T-cell (primary cell): ENCODE results near the gene MICAL3. TPM values are rescaled to one million over a fixed set of nuclear protein-coding genes. Genes with fewer than 3 reads are reported as not detected.
"Not testable (repeated sequence)": the region's sequence is repeated elsewhere in the genome, so short reads cannot be mapped to it uniquely, and the experiment has no call there.

Source experiments
- ATAC-seq, 4 experiments: fragments of 200-7000 bp in 3 of 4; fragments of 150-1000 bp in 1 of 4; cut with Tn5 transposase; replicated peaks in 1 of 4; 1 replicate in 3 of 4; 2 replicates in 1 of 4; pipeline ENCODE4 v1.10.0; 2021; ENCODE audit warnings: moderate library complexity in 3 of 4, mild to moderate bottlenecking in 2 of 4, moderate number of reproducible peaks in 1 of 4
- CTCF ChIA-PET, 2 donors: fragments of 300-600 bp; sonication (Branson Sonifier 250); formaldehyde crosslinking; loops; one replicate each; lab custom pipeline; 2022; ENCODE audit warnings: antibody characterized with exemption in 2 of 2; lab: Charles Lee
- POLR2A ChIA-PET, 2 donors: fragments of 300-600 bp; sonication (Branson Sonifier 250); formaldehyde crosslinking; loops; one replicate each; lab custom pipeline; 2022; ENCODE audit warnings: antibody characterized with exemption in 2 of 2; lab: Charles Lee
- DNase-seq, 35 experiments: peaks; one replicate each; pipeline versions ENCODE4 v3.0.0 to v3.0.0-alpha.2; 2013 to 2023
- H3K27ac ChIP-seq: one replicate; pipeline ENCODE4 v1.5.1; 2013; ENCODE audit warnings: low read length
- H3K27me3 ChIP-seq, 2 experiments: replicated peaks in 1 of 2; 1 replicate in 1 of 2; 2 replicates in 1 of 2; pipeline versions ENCODE4 v1.6.1 to v1.7.0; 2013; ENCODE audit warnings: low read length in 1 of 2, mixed read lengths in 1 of 2; ENCODE audit not compliant: control insufficient read depth in 2 of 2, insufficient read depth in 2 of 2; ENCODE audit errors: extremely low read depth in 1 of 2
- H3K36me3 ChIP-seq, 2 donors: 1 replicate in 1 of 2; 2 replicates in 1 of 2; pipeline versions ENCODE4 v1.6.1 to v1.7.0; 2013; ENCODE audit warnings: low read length in 1 of 2; ENCODE audit not compliant: control insufficient read depth in 2 of 2, insufficient read depth in 1 of 2; ENCODE audit errors: extremely low read depth in 1 of 2
- H3K4me1 ChIP-seq, 2 experiments: 1 replicate in 1 of 2; 2 replicates in 1 of 2; pipeline versions ENCODE4 v1.6.1 to v1.7.0; 2013; ENCODE audit warnings: low read length in 2 of 2, mixed read lengths in 1 of 2; ENCODE audit not compliant: insufficient read depth in 2 of 2, control insufficient read depth in 1 of 2; ENCODE audit errors: extremely low read depth in 1 of 2
- H3K4me3 ChIP-seq, 2 donors: 1 replicate in 1 of 2; 2 replicates in 1 of 2; pipeline versions ENCODE4 v1.5.1 to v1.7.0; 2013; ENCODE audit warnings: mild to moderate bottlenecking in 2 of 2, low read length in 1 of 2, moderate library complexity in 1 of 2; ENCODE audit not compliant: control insufficient read depth in 1 of 2; ENCODE audit errors: extremely low read depth in 1 of 2
- H3K9me3 ChIP-seq: 2 replicates; pipeline ENCODE4 v1.7.0; 2013
- H3K27ac Mint-ChIP-seq, 2 donors: one replicate each; pipeline ENCODE4 v1.8.0; 2020 to 2021; ENCODE audit warnings: mild to moderate bottlenecking in 2 of 2, mixed read lengths in 2 of 2
- H3K27me3 Mint-ChIP-seq, 2 donors: one replicate each; pipeline ENCODE4 v1.8.0; 2021 to 2022; ENCODE audit warnings: mixed read lengths in 2 of 2
- H3K36me3 Mint-ChIP-seq: one replicate; pipeline ENCODE4 v1.8.0; 2021; ENCODE audit warnings: mixed read lengths
- H3K4me1 Mint-ChIP-seq, 3 donors: one replicate each; pipeline ENCODE4 v1.8.0; 2020 to 2022; ENCODE audit warnings: mixed read lengths in 3 of 3, mild to moderate bottlenecking in 1 of 3
- H3K4me3 Mint-ChIP-seq, 3 donors: one replicate each; pipeline ENCODE4 v1.8.0; 2020 to 2022; ENCODE audit warnings: mild to moderate bottlenecking in 3 of 3, mixed read lengths in 3 of 3, moderate library complexity in 3 of 3
- H3K9me3 Mint-ChIP-seq, 3 donors: one replicate each; pipeline ENCODE4 v1.8.0; 2020 to 2022; ENCODE audit warnings: mixed read lengths in 3 of 3
- WGBS: methylation state at CpG from one replicate; pipeline ENCODE4 v1.1.5; 2013; ENCODE audit warnings: missing lambda C conversion rate; ENCODE audit not compliant: insufficient coverage; 5-methylcytosine and 5-hydroxymethylcytosine counted together
- total RNA-seq, 35 experiments: library from RNA in 6 of 35; stranded (reverse) in 6 of 35; fragments of 120-200 nt in 1 of 35; gene quantifications; one replicate each; pipeline versions ENCODE4 v1.2.1 to v1.2.4 and lab custom pipeline; 2013 to 2026

The MICAL3 gene
- total RNA-seq, 5 donors from 2014 or later (not counting 1 experiment from before 2014, with no cell fraction given), result 19.1 to 37.5 (median 22.3) TPM

- Mint-ChIP-seq H3K9me3 (no peaks in the 10 kb centered on the region), H3K36me3 (no peaks in the 10 kb centered on the region), H3K4me3 (no peak overlapping the region), H3K4me1 (no peaks in the 10 kb centered on the region), H3K27me3 (peaks cover 0 to 17% of the 10 kb centered on the region in 2 donors), H3K27ac (no peak overlapping the region)
- no peak overlapping the region for H3K4me3 ChIP-seq
- no peaks in the 10 kb centered on the region for H3K9me3 ChIP-seq
- no peaks in the 10 kb centered on the region for H3K4me1 ChIP-seq
- CTCF ChIA-PET, result no interaction called here
- H3K36me3 ChIP-seq, result no peaks in the 10 kb centered on the region
- POLR2A ChIA-PET, result no interaction called here
- peaks cover 2 to 10% of the 10 kb centered on the region in 2 experiments for H3K27me3 ChIP-seq
- no peak for DNase-seq
- no peak overlapping the region for H3K27ac ChIP-seq
- 82% methylated on average over 2 of the region's 9 CpGs for WGBS
- ATAC-seq, result no peak
These were observed 23.7 kb upstream of the MICAL3 start for GRCh38 chr22:18048041-18048440.

GRCh38 chr22:18045794-18046193 is 21.4 kb upstream of the MICAL3 start:
- peaks cover 0 to 17% of the 10 kb centered on the region in 2 donors for H3K27me3 Mint-ChIP-seq

GRCh38 chr22:18044548-18045271 is 20.3 kb upstream of the MICAL3 start:
- Mint-ChIP-seq H3K27me3 (peaks cover 0 to 10% of the 10 kb centered on the region in 2 donors), H3K36me3 (no peaks in the 10 kb centered on the region), H3K9me3 (no peaks in the 10 kb centered on the region), H3K4me3 (no peak overlapping the region), H3K27ac (no peak overlapping the region), H3K4me1 (no peaks in the 10 kb centered on the region)
- ChIA-PET CTCF (no interaction called here), POLR2A (no interaction called here)
- no peak for ATAC-seq
- no peak for DNase-seq
- no peak overlapping the region for H3K27ac ChIP-seq
- no peaks in the 10 kb centered on the region for H3K9me3 ChIP-seq
- peaks cover 2 to 10% of the 10 kb centered on the region in 2 experiments for H3K27me3 ChIP-seq
- H3K4me3 ChIP-seq, result no peak overlapping the region
- H3K4me1 ChIP-seq, result no peaks in the 10 kb centered on the region
- 89% methylated on average over 2 of the region's 11 CpGs for WGBS
- no peaks in the 10 kb centered on the region for H3K36me3 ChIP-seq

More at GRCh38 chr22:18045794-18046193, 21.4 kb upstream of the MICAL3 start:
- no peak for ATAC-seq
- Mint-ChIP-seq H3K4me3 (no peak overlapping the region), H3K9me3 (no peaks in the 10 kb centered on the region), H3K27ac (no peak overlapping the region), H3K36me3 (no peaks in the 10 kb centered on the region), H3K4me1 (no peaks in the 10 kb centered on the region)
- no CpG with 5 or more reads among the region's 4 CpGs for WGBS
- no peaks in the 10 kb centered on the region for H3K36me3 ChIP-seq
- no peaks in the 10 kb centered on the region for H3K4me1 ChIP-seq
- H3K27me3 ChIP-seq, result peaks cover 2 to 10% of the 10 kb centered on the region in 2 experiments
- no peak overlapping the region for H3K27ac ChIP-seq
- no peaks in the 10 kb centered on the region for H3K9me3 ChIP-seq
- ChIA-PET CTCF (no interaction called here), POLR2A (interaction anchor here in 1 of 2 donors (0.6 kb wide), 1 partner anchor 18 kb away, joined by 3 read pairs; no protein-coding TSS in a partner anchor)
- no peak overlapping the region for H3K4me3 ChIP-seq
- DNase-seq, result no peak

GRCh38 chr22:18042685-18043084 is 18.3 kb upstream of the MICAL3 start:
- Mint-ChIP-seq H3K36me3 (no peaks in the 10 kb centered on the region), H3K4me1 (no peaks in the 10 kb centered on the region), H3K27ac (no peak overlapping the region), H3K4me3 (no peak overlapping the region), H3K9me3 (no peaks in the 10 kb centered on the region), H3K27me3 (peaks cover 4 to 5% of the 10 kb centered on the region in 2 donors)
- Histone ChIP-seq H3K9me3 (no peaks in the 10 kb centered on the region), H3K4me1 (no peaks in the 10 kb centered on the region), H3K36me3 (no peaks in the 10 kb centered on the region), H3K27me3 (no peaks in the 10 kb centered on the region), H3K27ac (no peak overlapping the region), H3K4me3 (no peak overlapping the region)
- ATAC-seq, result no peak
- ChIA-PET POLR2A (no interaction called here), CTCF (no interaction called here)
- 83% methylated on average over 6 of the region's 6 CpGs for WGBS
- no peak for DNase-seq

- DNase-seq, H3K36me3 ChIP-seq, H3K27ac Mint-ChIP-seq, H3K27me3 ChIP-seq, H3K27ac ChIP-seq, CTCF ChIA-PET, H3K4me3 ChIP-seq, H3K4me1 ChIP-seq, H3K36me3 Mint-ChIP-seq, H3K27me3 Mint-ChIP-seq, H3K4me3 Mint-ChIP-seq, ATAC-seq, H3K9me3 Mint-ChIP-seq, H3K4me1 Mint-ChIP-seq, H3K9me3 ChIP-seq, POLR2A ChIA-PET: not testable (repeated sequence)
- no CpG with 5 or more reads among the region's 6 CpGs for WGBS
These were observed 16.5 kb upstream of the MICAL3 start for GRCh38 chr22:18040898-18041297.

GRCh38 chr22:18035751-18036150 is 11.4 kb upstream of the MICAL3 start:
- Histone ChIP-seq H3K27me3 (peaks cover 0 to 3% of the 10 kb centered on the region in 2 experiments), H3K4me3 (no peak overlapping the region), H3K9me3 (no peaks in the 10 kb centered on the region), H3K27ac (no peak overlapping the region), H3K4me1 (no peaks in the 10 kb centered on the region), H3K36me3 (no peaks in the 10 kb centered on the region)
- Mint-ChIP-seq H3K4me1 (no peaks in the 10 kb centered on the region), H3K9me3 (no peaks in the 10 kb centered on the region), H3K4me3 (no peak overlapping the region), H3K27me3 (peaks cover 4 to 16% of the 10 kb centered on the region in 2 donors), H3K27ac (no peak overlapping the region), H3K36me3 (no peaks in the 10 kb centered on the region)
- ATAC-seq (no peak), DNase-seq (no peak)
- ChIA-PET POLR2A (no interaction called here), CTCF (no interaction called here)
- 74% methylated on average over 3 of the region's 9 CpGs for WGBS
